ENCODE measurements around the gene FGF7.
A peak's percentile ranks its signal among the peaks of the same experiment; 100 is the strongest.

DNA sequence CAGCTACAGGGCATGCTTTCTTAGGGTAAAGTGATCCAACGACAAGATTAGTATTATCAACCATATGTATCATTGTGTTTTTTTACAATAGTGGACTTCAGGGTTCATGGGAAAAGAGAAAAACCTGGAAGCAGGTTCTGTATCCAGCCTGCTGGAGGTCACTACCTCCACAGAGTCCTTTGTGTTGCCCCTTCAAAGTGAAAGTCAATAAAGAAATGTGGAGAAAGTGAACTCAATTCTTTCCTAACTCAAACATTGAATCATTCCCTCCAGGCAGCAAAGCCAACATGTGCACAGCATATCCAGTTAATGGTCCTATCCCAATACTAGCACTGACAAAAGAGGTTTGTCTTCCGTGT is 45.4 kb downstream of the FGF7 start:
- TF ChIP-seq CTCF (IDR thresholded peaks at IDR 0.05; ENCODE audit: low read depth, low read length, missing input control), result no peak
- no peak for TF ChIP-seq SP1 (IDR thresholded peaks at IDR 0.05)
- TF ChIP-seq, protein P1, sequence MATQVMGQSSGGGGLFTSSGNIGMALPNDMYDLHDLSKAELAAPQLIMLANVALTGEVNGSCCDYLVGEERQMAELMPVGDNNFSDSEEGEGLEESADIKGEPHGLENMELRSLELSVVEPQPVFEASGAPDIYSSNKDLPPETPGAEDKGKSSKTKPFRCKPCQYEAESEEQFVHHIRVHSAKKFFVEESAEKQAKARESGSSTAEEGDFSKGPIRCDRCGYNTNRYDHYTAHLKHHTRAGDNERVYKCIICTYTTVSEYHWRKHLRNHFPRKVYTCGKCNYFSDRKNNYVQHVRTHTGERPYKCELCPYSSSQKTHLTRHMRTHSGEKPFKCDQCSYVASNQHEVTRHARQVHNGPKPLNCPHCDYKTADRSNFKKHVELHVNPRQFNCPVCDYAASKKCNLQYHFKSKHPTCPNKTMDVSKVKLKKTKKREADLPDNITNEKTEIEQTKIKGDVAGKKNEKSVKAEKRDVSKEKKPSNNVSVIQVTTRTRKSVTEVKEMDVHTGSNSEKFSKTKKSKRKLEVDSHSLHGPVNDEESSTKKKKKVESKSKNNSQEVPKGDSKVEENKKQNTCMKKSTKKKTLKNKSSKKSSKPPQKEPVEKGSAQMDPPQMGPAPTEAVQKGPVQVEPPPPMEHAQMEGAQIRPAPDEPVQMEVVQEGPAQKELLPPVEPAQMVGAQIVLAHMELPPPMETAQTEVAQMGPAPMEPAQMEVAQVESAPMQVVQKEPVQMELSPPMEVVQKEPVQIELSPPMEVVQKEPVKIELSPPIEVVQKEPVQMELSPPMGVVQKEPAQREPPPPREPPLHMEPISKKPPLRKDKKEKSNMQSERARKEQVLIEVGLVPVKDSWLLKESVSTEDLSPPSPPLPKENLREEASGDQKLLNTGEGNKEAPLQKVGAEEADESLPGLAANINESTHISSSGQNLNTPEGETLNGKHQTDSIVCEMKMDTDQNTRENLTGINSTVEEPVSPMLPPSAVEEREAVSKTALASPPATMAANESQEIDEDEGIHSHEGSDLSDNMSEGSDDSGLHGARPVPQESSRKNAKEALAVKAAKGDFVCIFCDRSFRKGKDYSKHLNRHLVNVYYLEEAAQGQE (IDR thresholded peaks at IDR 0.05), result peak; percentile 70
- TF ChIP-seq EGR1 (IDR thresholded peaks at IDR 0.05; ENCODE audit: low read depth in 2 of 2), result peak in 1 of 2 donors; percentile 42
- TF ChIP-seq FOXA1 (IDR thresholded peaks at IDR 0.05), result peak; percentile 90
- peak; percentile 24 to 70 for TF ChIP-seq HNF4A (conservative IDR thresholded peaks at IDR 0.05)
- no peak for TF ChIP-seq TAF1 (conservative IDR thresholded peaks at IDR 0.05)
- peak in 1 of 2 donors; percentile 79 for TF ChIP-seq JUND (IDR thresholded peaks at IDR 0.05)
- no peak for TF ChIP-seq HNF4G (IDR thresholded peaks at IDR 0.05)
- peak; percentile 54 for TF ChIP-seq YY1 (IDR thresholded peaks at IDR 0.05)
- peak in 1 of 2 donors; percentile 47 for TF ChIP-seq GABPA (IDR thresholded peaks at IDR 0.05 in 1 of 2, conservative IDR thresholded peaks at IDR 0.05 in 1 of 2)
- peak; percentile 70 for TF ChIP-seq MAX (IDR thresholded peaks at IDR 0.05)
- TF ChIP-seq ZBTB33 (IDR thresholded peaks at IDR 0.05), result no peak
- TF ChIP-seq, protein P2, sequence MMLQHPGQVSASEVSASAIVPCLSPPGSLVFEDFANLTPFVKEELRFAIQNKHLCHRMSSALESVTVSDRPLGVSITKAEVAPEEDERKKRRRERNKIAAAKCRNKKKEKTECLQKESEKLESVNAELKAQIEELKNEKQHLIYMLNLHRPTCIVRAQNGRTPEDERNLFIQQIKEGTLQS (IDR thresholded peaks at IDR 0.05), result no peak
